ENCODE measurements around the gene PALB2. TPM values are rescaled to one million over a fixed set of nuclear protein-coding genes. Genes with fewer than 3 reads are reported as not detected.

PALB2 gene
- polyA plus RNA-seq, 1 of the 3 experiments (the other 2 are of a cell fraction), result 3.3 TPM

- TF ChIP-seq CTCF (IDR thresholded peaks at IDR 0.05) (no peak), JUND (IDR thresholded peaks at IDR 0.05) (0 out of 2 replicates have a peak, but pooled peaks have one; percentile 34), RAD21 (IDR thresholded peaks at IDR 0.05; ENCODE audit: low read length) (no peak), TAF1 (IDR thresholded peaks at IDR 0.05; ENCODE audit: borderline replicate concordance, low read depth, low read length) (no peak), CHD2 (IDR thresholded peaks at IDR 0.05; ENCODE audit: low read length, partially characterized antibody) (no peak), YY1 (IDR thresholded peaks at IDR 0.05; ENCODE audit: low read depth) (no peak), RCOR1 (IDR thresholded peaks at IDR 0.05; ENCODE audit: low read length) (no peak), USF2 (IDR thresholded peaks at IDR 0.05; ENCODE audit: borderline replicate concordance, low read depth, low read length) (no peak), TEAD4 (IDR thresholded peaks at IDR 0.05; ENCODE audit: borderline replicate concordance, insufficient read depth) (no peak), SIN3A (IDR thresholded peaks at IDR 0.05; ENCODE audit: borderline replicate concordance, low read depth, low read length) (no peak), ZBTB33 (IDR thresholded peaks at IDR 0.05; ENCODE audit: borderline replicate concordance, low read depth) (no peak)
Observed at GRCh38 chr16:23587726-23588125, 53.4 kb downstream of the PALB2 start (continued).

- Histone ChIP-seq H3K27me3 (ENCODE audit: insufficient read depth) (no peaks in the 10 kb centered on the region), H3K79me2 (ENCODE audit: insufficient read depth) (peaks cover 37% of the 10 kb centered on the region; the same call in 1 of the 2 replicates), H3K36me3 (replicated peaks in 1 of 2; ENCODE audit: control insufficient read depth in 1 of 2, insufficient read depth in 2 of 2, low read length in 1 of 2) (peaks cover 43 to 53% of the 10 kb centered on the region in 2 experiments), H3K4me3 (ENCODE audit: low read depth in 2 of 2, low read length in 1 of 2) (no peak overlapping the region), H3K4me1 (ENCODE audit: control insufficient read depth in 1 of 2, insufficient read depth in 2 of 2, low read depth in 1 of 2, low read length in 1 of 2) (no peaks in the 10 kb centered on the region), H3K4me2 (no peak overlapping the region), H3K27ac (ENCODE audit: low read depth in 2 of 2, low read length in 1 of 2) (no peak overlapping the region), H3K9me2 (no peaks in the 10 kb centered on the region), H2AFZ (ENCODE audit: low read depth) (no peak overlapping the region), H3K9me3 (no peaks in the 10 kb centered on the region), H4K20me1 (ENCODE audit: insufficient read depth) (no peaks in the 10 kb centered on the region), H3K9ac (no peak overlapping the region), H3F3A (replicated peaks; ENCODE audit: insufficient read depth) (peaks cover 22% of the 10 kb centered on the region)
- ChIA-PET CTCF (interaction anchor here (1.0 to 1.2 kb wide), 2 partner anchors 12 to 28 kb away, joined by 3 read pairs; partner anchors contain the start of gene NDUFAB1), POLR2A (no interaction called here)
- DNase-seq, result no peak
- 88% methylated on average over 12 of the region's 14 CpGs for WGBS (ENCODE audit: low lambda C conversion rate)
- TF ChIP-seq USF2 (IDR thresholded peaks at IDR 0.05; ENCODE audit: borderline replicate concordance, low read depth, low read length) (no peak), RCOR1 (IDR thresholded peaks at IDR 0.05; ENCODE audit: low read length) (no peak), ELF1 (IDR thresholded peaks at IDR 0.05) (no peak), IRF3 (IDR thresholded peaks at IDR 0.05; ENCODE audit: low read depth, low read length) (no peak), REST (IDR thresholded peaks at IDR 0.05; ENCODE audit: low read depth, low read length) (no peak), GABPA (IDR thresholded peaks at IDR 0.05; ENCODE audit: low read depth) (no peak), MXI1 (IDR thresholded peaks at IDR 0.05; ENCODE audit: low read depth, low read length) (no peak), CHD2 (IDR thresholded peaks at IDR 0.05; ENCODE audit: low read length, partially characterized antibody) (no peak), NRF1 (IDR thresholded peaks at IDR 0.05; ENCODE audit: low read depth, low read length) (no peak), FOXM1 (IDR thresholded peaks at IDR 0.05; ENCODE audit: low read depth) (no peak), GATA2 (CRISPR knock-in tag; IDR thresholded peaks at IDR 0.05) (no peak)
Observed at GRCh38 chr16:23584186-23585076, 56.7 kb downstream of the PALB2 start.

Measured in SK-N-SH (cell line).